Gastrocnemius medialis (tissue), 4 donors: ENCODE measurements around the gene RNASE1. TPM values are rescaled to one million over a fixed set of nuclear protein-coding genes. Genes with fewer than 3 reads are reported as not detected.
"Not testable (repeated sequence)": the region's sequence is repeated elsewhere in the genome, so short reads cannot be mapped to it uniquely, and the experiment has no call there.

Source experiments
- ATAC-seq, 2 donors: fragments of 150-250 bp; one replicate each; pipeline ENCODE4 v1.9.1; 2016
- DNase-seq, 2 donors: peaks; one replicate each; pipeline ENCODE4 v3.0.0-alpha.2; 2019
- H3K27ac ChIP-seq, 4 donors: fragments of 200-600 bp; sonication (generic); 1 replicate in 1 of 4; 2 replicates in 3 of 4; pipeline ENCODE4 v1.5.1; 2016 to 2018; ENCODE audit warnings: mild to moderate bottlenecking in 2 of 4, moderate library complexity in 1 of 4
- H3K27me3 ChIP-seq, 3 donors: fragments of 200-600 bp; sonication (generic) in 2 of 3; 1 replicate in 1 of 3; 2 replicates in 2 of 3; pipeline versions ENCODE4 v1.5.1 to v1.6.0; 2016 to 2019; ENCODE audit warnings: mild to moderate bottlenecking in 1 of 3, moderate library complexity in 1 of 3
- H3K36me3 ChIP-seq, 2 donors: fragments of 200-600 bp; sonication (generic) in 1 of 2; one replicate each; pipeline ENCODE4 v1.5.1; 2017 to 2018
- H3K4me1 ChIP-seq, 2 donors: fragments of 200-600 bp; sonication (generic) in 1 of 2; one replicate each; pipeline ENCODE4 v1.5.1; 2016 to 2017; ENCODE audit warnings: mild to moderate bottlenecking in 2 of 2
- H3K4me3 ChIP-seq, 4 donors: fragments of 200-600 bp; sonication (generic) in 3 of 4; 1 replicate in 1 of 4; 2 replicates in 3 of 4; pipeline ENCODE4 v1.5.1; 2016 to 2019; ENCODE audit warnings: mild to moderate bottlenecking in 2 of 4
- H3K9me3 ChIP-seq, 3 donors: fragments of 200-600 bp; sonication (generic) in 2 of 3; 1 replicate in 1 of 3; 2 replicates in 2 of 3; pipeline ENCODE4 v1.5.1; 2016 to 2019
- POLR2A ChIP-seq, 2 donors: fragments of 450-650 bp; IDR thresholded peaks; one replicate each; pipeline ENCODE4 v1.6.1; 2017; ENCODE audit warnings: antibody characterized with exemption in 2 of 2, mild to moderate bottlenecking in 2 of 2, moderate library complexity in 2 of 2
- in situ Hi-C, 4 donors: fragments of 200-750 bp; cut with MboI; loops; one replicate each; pipeline versions ENCODE4 v1.15.0 to v1.8.0; 2017; ENCODE audit warnings: low sequenced_read_pairs in 4 of 4
- intact Hi-C: fragments of 100-400 bp; cut with DNase I; formaldehyde crosslinking; loops from one replicate; pipeline ENCODE4 v1.15.1; 2023; ENCODE audit warnings: low total_unique reads
- total RNA-seq, 4 donors: library from RNA; depleted of rRNA; stranded (reverse); fragments of >200 nt; gene quantifications; one replicate each; pipeline versions ENCODE4 v1.1.0 to v1.2.3, GENCODE V29; 2016
- TF ChIP-seq, protein P1 (sequence below), 5 experiments: fragments of 450-650 bp in 3 of 5; fragments of 200-600 bp in 2 of 5; sonication (generic) in 2 of 5; IDR thresholded peaks in 4 of 5; conservative IDR thresholded peaks in 1 of 5; 1 replicate in 4 of 5; 2 replicates in 1 of 5; pipeline ENCODE4 v1.5.1; 2016 to 2019; ENCODE audit warnings: antibody characterized with exemption in 5 of 5, mild to moderate bottlenecking in 3 of 5, moderate library complexity in 3 of 5

The RNASE1 gene
- total RNA-seq, 4 donors from 2014 or later, result 157 to 198 (median 190) TPM

GRCh38 chr14:20841096-20841495, 38.5 kb upstream of the RNASE1 start:
- DNase-seq (no peak), ATAC-seq (no peak)
- H3K9me3 ChIP-seq, result no peaks in the 10 kb centered on the region
- no peaks in the 10 kb centered on the region for H3K36me3 ChIP-seq
- TF ChIP-seq, protein P1, sequence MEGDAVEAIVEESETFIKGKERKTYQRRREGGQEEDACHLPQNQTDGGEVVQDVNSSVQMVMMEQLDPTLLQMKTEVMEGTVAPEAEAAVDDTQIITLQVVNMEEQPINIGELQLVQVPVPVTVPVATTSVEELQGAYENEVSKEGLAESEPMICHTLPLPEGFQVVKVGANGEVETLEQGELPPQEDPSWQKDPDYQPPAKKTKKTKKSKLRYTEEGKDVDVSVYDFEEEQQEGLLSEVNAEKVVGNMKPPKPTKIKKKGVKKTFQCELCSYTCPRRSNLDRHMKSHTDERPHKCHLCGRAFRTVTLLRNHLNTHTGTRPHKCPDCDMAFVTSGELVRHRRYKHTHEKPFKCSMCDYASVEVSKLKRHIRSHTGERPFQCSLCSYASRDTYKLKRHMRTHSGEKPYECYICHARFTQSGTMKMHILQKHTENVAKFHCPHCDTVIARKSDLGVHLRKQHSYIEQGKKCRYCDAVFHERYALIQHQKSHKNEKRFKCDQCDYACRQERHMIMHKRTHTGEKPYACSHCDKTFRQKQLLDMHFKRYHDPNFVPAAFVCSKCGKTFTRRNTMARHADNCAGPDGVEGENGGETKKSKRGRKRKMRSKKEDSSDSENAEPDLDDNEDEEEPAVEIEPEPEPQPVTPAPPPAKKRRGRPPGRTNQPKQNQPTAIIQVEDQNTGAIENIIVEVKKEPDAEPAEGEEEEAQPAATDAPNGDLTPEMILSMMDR (IDR thresholded peaks at IDR 0.05 in 4 of 5, conservative IDR thresholded peaks at IDR 0.05 in 1 of 5), result no peak
- TF ChIP-seq POLR2A (IDR thresholded peaks at IDR 0.05), result no peak
- no peaks in the 10 kb centered on the region for H3K4me1 ChIP-seq
- intact Hi-C loops, result no loop called here
- H3K27me3 ChIP-seq, result no peaks in the 10 kb centered on the region
- H3K27ac ChIP-seq, result no peak overlapping the region
- in situ Hi-C loops, result no loop called here
- no peak overlapping the region for H3K4me3 ChIP-seq

DNA sequence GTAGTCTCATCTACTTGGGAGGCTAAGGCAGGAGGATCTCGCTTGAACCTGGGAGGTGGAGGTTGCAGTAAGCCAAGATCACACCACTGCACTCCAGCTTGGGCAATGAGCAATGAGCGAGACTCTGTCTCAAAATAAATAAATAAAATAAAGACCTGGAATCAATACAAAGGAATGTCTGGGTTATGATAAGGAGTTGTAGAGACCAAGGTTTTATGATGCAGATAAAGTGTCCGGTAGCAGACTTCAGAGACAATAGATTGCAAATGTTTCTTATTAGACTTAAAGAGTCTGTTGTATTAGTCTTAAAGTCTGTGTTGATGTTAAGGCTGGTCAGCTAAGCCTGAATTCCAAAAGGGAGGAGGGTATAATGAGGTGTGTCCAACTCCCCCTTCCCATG, 35.2 kb upstream of the RNASE1 start:
- no peak for ATAC-seq
- in situ Hi-C loops, result no loop called here

DNA sequence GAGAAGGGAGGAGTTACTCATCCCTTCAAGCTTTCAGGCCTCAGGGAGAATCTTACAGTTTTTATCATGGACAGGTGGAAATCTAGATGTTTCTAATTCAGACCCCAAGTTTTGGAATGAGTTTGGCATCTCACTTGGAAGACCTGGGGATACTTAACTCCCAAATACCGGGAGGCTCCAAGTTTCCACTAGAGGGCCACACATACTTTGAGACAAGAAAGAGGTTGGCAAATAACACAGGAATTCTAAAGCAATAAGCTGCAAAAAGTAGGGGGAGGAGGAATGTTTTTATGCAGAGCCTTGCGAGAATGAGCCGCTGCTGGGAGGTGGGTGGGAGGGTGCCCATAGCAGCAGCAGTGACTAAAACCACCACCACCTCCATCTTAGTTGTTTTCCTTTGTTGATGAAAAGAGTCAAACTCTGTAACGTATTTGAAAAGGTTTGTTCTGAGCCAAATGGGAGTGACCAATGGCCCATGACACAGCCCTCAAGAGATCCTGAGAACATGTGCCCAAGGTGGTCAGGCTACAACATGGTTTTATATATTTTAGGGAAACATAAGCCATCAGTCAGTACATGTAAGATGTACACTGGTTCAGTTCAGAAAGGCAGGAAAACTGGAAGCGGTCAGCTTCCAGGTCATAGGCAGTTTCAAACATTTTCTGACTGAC, 34.2 kb upstream of the RNASE1 start:
- no peak overlapping the region for H3K27ac ChIP-seq
- intact Hi-C loops (no loop called here), in situ Hi-C loops (no loop called here)
- no peaks in the 10 kb centered on the region for H3K9me3 ChIP-seq
- no peak for DNase-seq
- no peak for ATAC-seq
- no peak for TF ChIP-seq POLR2A (IDR thresholded peaks at IDR 0.05)
- TF ChIP-seq, protein P1 (IDR thresholded peaks at IDR 0.05 in 4 of 5, conservative IDR thresholded peaks at IDR 0.05 in 1 of 5), result peak in 2 of 5 experiments; percentile 8 to 30
- H3K36me3 ChIP-seq, result no peaks in the 10 kb centered on the region
- no peak overlapping the region for H3K4me3 ChIP-seq
- H3K4me1 ChIP-seq, result no peaks in the 10 kb centered on the region
- no peaks in the 10 kb centered on the region for H3K27me3 ChIP-seq

More for the DNA sequence above, 35.2 kb upstream of the RNASE1 start:
- no peak for DNase-seq
- TF ChIP-seq POLR2A (IDR thresholded peaks at IDR 0.05), result no peak
- TF ChIP-seq, protein P1 (IDR thresholded peaks at IDR 0.05 in 4 of 5, conservative IDR thresholded peaks at IDR 0.05 in 1 of 5), result no peak
- Histone ChIP-seq H3K27ac (no peak overlapping the region), H3K4me3 (no peak overlapping the region), H3K36me3 (no peaks in the 10 kb centered on the region), H3K4me1 (no peaks in the 10 kb centered on the region), H3K27me3 (no peaks in the 10 kb centered on the region), H3K9me3 (no peaks in the 10 kb centered on the region)
- intact Hi-C loops, result no loop called here

GRCh38 chr14:20834899-20835298, 32.3 kb upstream of the RNASE1 start:
- intact Hi-C loops (no loop called here), in situ Hi-C loops (no loop called here)
- H3K4me1 ChIP-seq, result no peaks in the 10 kb centered on the region
- no peak for TF ChIP-seq POLR2A (IDR thresholded peaks at IDR 0.05)
- TF ChIP-seq, protein P1 (IDR thresholded peaks at IDR 0.05 in 4 of 5, conservative IDR thresholded peaks at IDR 0.05 in 1 of 5), result no peak
- H3K9me3 ChIP-seq, result no peaks in the 10 kb centered on the region
- ATAC-seq, result no peak
- no peak overlapping the region for H3K4me3 ChIP-seq
- no peak for DNase-seq
- H3K27ac ChIP-seq, result no peak overlapping the region
- H3K36me3 ChIP-seq, result no peaks in the 10 kb centered on the region
- no peaks in the 10 kb centered on the region for H3K27me3 ChIP-seq

GRCh38 chr14:20830831-20831230, 28.2 kb upstream of the RNASE1 start:
- no peaks in the 10 kb centered on the region for H3K27me3 ChIP-seq
- intact Hi-C loops (no loop called here), in situ Hi-C loops (no loop called here)
- H3K27ac ChIP-seq, result no peak overlapping the region
- no peak for TF ChIP-seq POLR2A (IDR thresholded peaks at IDR 0.05)
- TF ChIP-seq, protein P1 (IDR thresholded peaks at IDR 0.05 in 4 of 5, conservative IDR thresholded peaks at IDR 0.05 in 1 of 5), result no peak
- H3K9me3 ChIP-seq, result no peaks in the 10 kb centered on the region
- no peaks in the 10 kb centered on the region for H3K36me3 ChIP-seq
- no peak overlapping the region for H3K4me3 ChIP-seq
- no peaks in the 10 kb centered on the region for H3K4me1 ChIP-seq
- ATAC-seq (no peak), DNase-seq (no peak)

DNA sequence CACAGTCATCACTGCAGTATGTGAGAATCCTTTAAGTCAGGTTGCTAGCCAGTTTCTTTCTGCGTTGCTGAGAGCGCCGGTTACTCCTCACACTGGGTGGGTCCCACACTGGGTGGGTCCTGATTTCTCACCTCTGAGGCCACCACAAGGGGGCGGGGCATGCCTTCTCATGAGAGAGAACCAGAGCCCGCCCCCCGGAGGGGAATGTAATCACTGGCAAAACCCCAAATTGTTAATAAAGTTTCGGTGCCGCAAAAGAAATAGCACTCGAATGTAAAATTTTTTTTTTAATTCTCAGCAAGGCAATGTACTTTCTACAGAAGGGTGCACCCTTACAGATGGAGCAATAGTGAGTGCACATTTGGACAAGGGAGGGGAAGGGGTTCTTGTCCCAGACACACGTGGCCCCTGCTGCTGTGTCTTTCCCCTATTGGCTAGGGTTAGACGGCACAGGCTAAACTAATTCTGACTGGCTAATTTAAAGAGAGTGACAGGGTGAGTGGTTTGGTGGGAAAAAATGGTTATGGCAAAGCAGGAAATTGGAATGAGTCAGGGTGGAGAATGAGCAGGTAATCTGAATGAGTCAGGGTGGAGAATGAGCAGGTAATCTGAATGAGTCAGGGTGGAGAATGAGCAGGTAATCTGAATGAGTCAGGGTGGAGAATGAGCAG, 25.5 kb upstream of the RNASE1 start:
- H3K9me3 ChIP-seq, DNase-seq, H3K27me3 ChIP-seq, ATAC-seq, H3K27ac ChIP-seq, H3K36me3 ChIP-seq, H3K4me1 ChIP-seq, in situ Hi-C loops, intact Hi-C loops, H3K4me3 ChIP-seq: not testable (repeated sequence)
